IMR-90 (cell line): ENCODE results near the gene SPAM1. TPM values are rescaled to one million over a fixed set of nuclear protein-coding genes. Genes with fewer than 3 reads are reported as not detected.

Experiments
- ATAC-seq: fragments of 200-7000 bp; cut with Tn5 transposase; 2 replicates; pipeline ENCODE4 v1.9.1; 2020; ENCODE audit warnings: low read depth, mild to moderate bottlenecking, moderate library complexity
- BruUV-seq: library from RNA; stranded (reverse); fragments of 400-500 nt; replicated peaks from 2 replicates; lab custom pipeline; 2021; lab: Mats Ljungman, UMichigan
- CTCF ChIA-PET: fragments of 300-600 bp; formaldehyde crosslinking; extraction: SDS; loops from one replicate; lab custom pipeline; 2021; ENCODE audit warnings: antibody characterized with exemption; lab: Yijun Ruan, JAX
- POLR2A ChIA-PET: fragments of 300-600 bp; sonication (Branson Sonifier 250); formaldehyde crosslinking; loops from one replicate; lab custom pipeline; 2022; ENCODE audit warnings: antibody characterized with exemption; ENCODE audit not compliant: unreplicated experiment; lab: Charles Lee
- DNase-seq: peaks from one replicate; pipeline ENCODE4 v3.0.0; 2013
- H2AFZ ChIP-seq: replicated peaks from 2 replicates; pipeline ENCODE3; 2013; ENCODE audit warnings: low read length, mild to moderate bottlenecking; ENCODE audit not compliant: poor library complexity
- H2AK5ac ChIP-seq: 2 replicates; pipeline ENCODE4 v1.6.1; 2013; ENCODE audit warnings: low read depth, low read length, inconsistent platforms
- H2AK9ac ChIP-seq: replicated peaks from 2 replicates; pipeline ENCODE3; 2013; ENCODE audit warnings: mild to moderate bottlenecking, low read depth, low read length, moderate library complexity; ENCODE audit not compliant: poor library complexity
- H2BK120ac ChIP-seq: 2 replicates; pipeline ENCODE4 v1.6.1; 2013; ENCODE audit warnings: low read depth, low read length, inconsistent platforms
- H2BK15ac ChIP-seq: 3 replicates; pipeline ENCODE4 v1.6.1; 2013; ENCODE audit warnings: low read depth, low read length, inconsistent platforms
- H2BK20ac ChIP-seq: 2 replicates; pipeline ENCODE4 v1.6.1; 2013; ENCODE audit warnings: low read depth, mild to moderate bottlenecking, inconsistent platforms, low read length, moderate library complexity
- H2BK5ac ChIP-seq: 2 replicates; pipeline ENCODE4 v1.6.1; 2013; ENCODE audit warnings: mild to moderate bottlenecking, low read depth, low read length, inconsistent platforms; ENCODE audit not compliant: poor library complexity, severe bottlenecking
- H3K14ac ChIP-seq: replicated peaks from 2 replicates; pipeline ENCODE4 v1.6.1; 2013; ENCODE audit warnings: low read depth, low read length, inconsistent platforms
- H3K18ac ChIP-seq: 2 replicates; pipeline ENCODE4 v1.6.1; 2013; ENCODE audit warnings: low read depth, low read length, control low read depth
- H3K23ac ChIP-seq: 2 replicates; pipeline ENCODE4 v1.6.1; 2013; ENCODE audit warnings: low read depth, low read length, inconsistent platforms
- H3K27ac ChIP-seq: 2 replicates; pipeline ENCODE4 v1.5.1; 2013; ENCODE audit warnings: mild to moderate bottlenecking, control low read depth, low read length; ENCODE audit not compliant: insufficient read depth
- H3K27me3 ChIP-seq: 2 replicates; pipeline ENCODE4 v1.6.1; 2013; ENCODE audit warnings: low read length; ENCODE audit not compliant: control insufficient read depth, insufficient read depth
- H3K36me3 ChIP-seq: 2 replicates; pipeline ENCODE4 v1.6.1; 2013; ENCODE audit warnings: low read length, mixed read lengths; ENCODE audit not compliant: control insufficient read depth, insufficient read depth
- H3K4ac ChIP-seq: 2 replicates; pipeline ENCODE4 v1.6.1; 2013; ENCODE audit warnings: low read depth, low read length, inconsistent platforms
- H3K4me1 ChIP-seq: 2 replicates; pipeline ENCODE4 v1.6.1; 2013; ENCODE audit warnings: low read length, mixed read lengths; ENCODE audit not compliant: control insufficient read depth, insufficient read depth
- H3K4me2 ChIP-seq: 2 replicates; pipeline ENCODE4 v1.6.1; 2013; ENCODE audit warnings: low read depth, mild to moderate bottlenecking, control low read depth, low read length, moderate library complexity
- H3K4me3 ChIP-seq: 2 replicates; pipeline ENCODE4 v1.5.1; 2013; ENCODE audit warnings: low read depth, mild to moderate bottlenecking, control low read depth, low read length, moderate library complexity; ENCODE audit not compliant: insufficient read depth
- H3K56ac ChIP-seq: 2 replicates; pipeline ENCODE4 v1.6.1; 2013; ENCODE audit warnings: low read length, inconsistent platforms; ENCODE audit not compliant: insufficient read depth; ENCODE audit errors: extremely low read depth
- H3K79me1 ChIP-seq, 2 experiments: 2 replicates each; pipeline ENCODE4 v1.6.1; 2013; ENCODE audit warnings: low read length in 2 of 2, inconsistent platforms in 1 of 2, low read depth in 1 of 2
- H3K9ac ChIP-seq: 2 replicates; pipeline ENCODE4 v1.6.1; 2013; ENCODE audit warnings: low read depth, low read length, control low read depth
- H3K9me1 ChIP-seq: 2 replicates; pipeline ENCODE4 v1.6.1; 2013; ENCODE audit warnings: low read length, inconsistent platforms; ENCODE audit not compliant: insufficient read depth
- H3K9me3 ChIP-seq: 2 replicates; pipeline ENCODE4 v1.6.1; 2013; ENCODE audit warnings: low read length; ENCODE audit not compliant: control insufficient read depth, insufficient read depth
- H4K20me1 ChIP-seq: 2 replicates; pipeline ENCODE4 v1.6.1; 2013; ENCODE audit warnings: low read length, inconsistent platforms; ENCODE audit not compliant: insufficient read depth
- H4K5ac ChIP-seq: 2 replicates; pipeline ENCODE4 v1.6.1; 2013; ENCODE audit warnings: mild to moderate bottlenecking, low read depth, low read length, control low read depth
- H4K8ac ChIP-seq, 2 experiments: 2 replicates each; pipeline ENCODE4 v1.6.1; 2013; ENCODE audit warnings: low read depth in 2 of 2, low read length in 2 of 2, control low read depth in 1 of 2, inconsistent platforms in 1 of 2
- H4K91ac ChIP-seq: 2 replicates; pipeline ENCODE4 v1.6.1; 2013; ENCODE audit warnings: low read depth, low read length, inconsistent platforms; ENCODE audit not compliant: insufficient read depth
- BHLHE40 ChIP-seq: fragments of 150-350 bp; IDR thresholded peaks from 2 replicates; pipeline ENCODE4 v1.6.1; 2016; ENCODE audit warnings: mild to moderate bottlenecking, low read depth, low read length
- CEBPB ChIP-seq: IDR thresholded peaks from 2 replicates; pipeline ENCODE4 v1.6.1; 2012; ENCODE audit warnings: low read depth, low read length, improper control_type of control experiment
- CHD1 ChIP-seq: IDR thresholded peaks from 2 replicates; pipeline ENCODE4 v1.6.1; 2012; ENCODE audit warnings: low read depth, low read length, improper control_type of control experiment
- CTCF ChIP-seq: conservative IDR thresholded peaks from 2 replicates; pipeline ENCODE4 v1.5.1; 2012; ENCODE audit warnings: mild to moderate bottlenecking, low read depth, low read length, improper control_type of control experiment
- ELK1 ChIP-seq: fragments of 150-350 bp; IDR thresholded peaks from 2 replicates; pipeline ENCODE4 v1.6.1; 2016; ENCODE audit warnings: low read depth, mild to moderate bottlenecking, low read length, moderate library complexity, borderline replicate concordance
- FOS ChIP-seq: fragments of 150-350 bp; IDR thresholded peaks from 2 replicates; pipeline ENCODE4 v1.6.1; 2016; ENCODE audit warnings: low read depth, low read length
- MAFK ChIP-seq: IDR thresholded peaks from 2 replicates; pipeline ENCODE4 v1.6.1; 2012; ENCODE audit warnings: low read depth, low read length, improper control_type of control experiment
- MAZ ChIP-seq: IDR thresholded peaks from 2 replicates; pipeline ENCODE4 v1.6.1; 2012; ENCODE audit warnings: low read depth, mild to moderate bottlenecking, low read length, improper control_type of control experiment, moderate library complexity, borderline replicate concordance
- MXI1 ChIP-seq: IDR thresholded peaks from 2 replicates; pipeline ENCODE4 v1.6.1; 2012; ENCODE audit warnings: low read depth, mild to moderate bottlenecking, low read length, moderate library complexity, borderline replicate concordance
- NFE2L2 ChIP-seq: fragments of 150-350 bp; IDR thresholded peaks from 2 replicates; pipeline ENCODE4 v1.6.1; 2016; ENCODE audit warnings: low read depth, mild to moderate bottlenecking, low read length
- POLR2A ChIP-seq: IDR thresholded peaks from 2 replicates; pipeline ENCODE4 v1.6.1; 2012; ENCODE audit warnings: mild to moderate bottlenecking, low read depth, low read length
- RAD21 ChIP-seq: IDR thresholded peaks from 2 replicates; pipeline ENCODE4 v1.6.1; 2012; ENCODE audit warnings: low read length, improper control_type of control experiment
- RCOR1 ChIP-seq: IDR thresholded peaks from 2 replicates; pipeline ENCODE4 v1.6.1; 2012; ENCODE audit warnings: mild to moderate bottlenecking, low read length, improper control_type of control experiment; ENCODE audit not compliant: insufficient replicate concordance
- RFX5 ChIP-seq: IDR thresholded peaks from 2 replicates; pipeline ENCODE4 v1.8.0; 2012; ENCODE audit warnings: low read depth, mild to moderate bottlenecking, low read length, moderate library complexity
- SMC3 ChIP-seq: fragments of 150-350 bp; IDR thresholded peaks from 2 replicates; pipeline ENCODE4 v1.6.1; 2016; ENCODE audit warnings: low read depth, mild to moderate bottlenecking, antibody characterized with exemption, low read length, moderate library complexity
- USF2 ChIP-seq: fragments of 150-350 bp; IDR thresholded peaks from 2 replicates; pipeline ENCODE4 v1.6.1; 2017; ENCODE audit warnings: mild to moderate bottlenecking, antibody characterized with exemption, low read length, low read depth
- WGBS, 2 experiments: methylation state at CpG; one replicate each; pipeline versions ENCODE4 v1.1.5 to v1.1.7; 2013; ENCODE audit warnings: missing lambda C conversion rate in 2 of 2; ENCODE audit not compliant: insufficient read length in 1 of 2; ENCODE audit errors: extremely low coverage in 2 of 2; 5-methylcytosine and 5-hydroxymethylcytosine counted together
- dilution Hi-C: fragments of 300-500 bp; cut with HindIII; formaldehyde crosslinking; loops from one replicate; pipeline ENCODE4 v1.14.3; 2018; ENCODE audit warnings: low sequenced_read_pairs; ENCODE audit not compliant: unreplicated experiment
- in situ Hi-C: fragments of 300-500 bp; cut with MboI; formaldehyde crosslinking; loops from 3 replicates; pipeline ENCODE4 v1.14.3; 2019; ENCODE audit warnings: low sequenced_read_pairs, inconsistent platforms, mixed read lengths
- intact Hi-C: fragments of 100-400 bp; cut with micrococcal nuclease; formaldehyde crosslinking; loops from 2 replicates; pipeline ENCODE4 v1.10.0; 2022
- polyA plus RNA-seq, 3 experiments: library from polyadenylated mRNA; depleted of rRNA; stranded (reverse); fragments of >200 nt; gene quantifications; 2 replicates each; pipeline ENCODE4 v1.2.3, GENCODE V29; 2012; ENCODE audit warnings: low replicate concordance in 1 of 3
- total RNA-seq: library from RNA; depleted of rRNA; stranded (reverse); fragments of >200 nt; gene quantifications from 2 replicates; pipeline ENCODE4 v1.2.3, GENCODE V29; 2012

SPAM1 gene
- total and polyA plus RNA-seq, 2 of the 4 experiments (the other 2 are of a cell fraction): not detected

- Histone ChIP-seq H2AK5ac (no peak overlapping the region), H4K8ac (no peak overlapping the region), H3K4me3 (no peak overlapping the region), H4K20me1 (no peaks in the 10 kb centered on the region), H2BK15ac (no peak overlapping the region), H2BK120ac (no peak overlapping the region), H3K9ac (no peak overlapping the region), H3K27me3 (no peaks in the 10 kb centered on the region), H3K23ac (no peak overlapping the region), H3K4me2 (no peak overlapping the region), H3K79me1 (no peaks in the 10 kb centered on the region), H3K9me3 (no peaks in the 10 kb centered on the region), H3K14ac (no peak overlapping the region), H3K4ac (no peak overlapping the region), H2BK20ac (no peak overlapping the region), H4K5ac (no peak overlapping the region), H3K18ac (no peak overlapping the region), H4K91ac (no peak overlapping the region), H3K56ac (no peak overlapping the region), H3K4me1 (no peaks in the 10 kb centered on the region), H3K27ac (no peak overlapping the region), H2AFZ (no peak overlapping the region), H3K36me3 (no peaks in the 10 kb centered on the region), H3K9me1 (no peaks in the 10 kb centered on the region), H2AK9ac (no peak overlapping the region), H2BK5ac (no peak overlapping the region)
- no peak for TF ChIP-seq ELK1
- TF ChIP-seq RCOR1: no peak
- no peak for TF ChIP-seq CHD1
- no peak for TF ChIP-seq CEBPB
- TF ChIP-seq RFX5: no peak
- no peak for TF ChIP-seq POLR2A
- no peak for TF ChIP-seq MAZ
- no peak for TF ChIP-seq RAD21
- TF ChIP-seq CTCF: no peak
- TF ChIP-seq BHLHE40: no peak
- TF ChIP-seq FOS: no peak
- no peak for TF ChIP-seq SMC3
- TF ChIP-seq MAFK: no peak
- no peak for TF ChIP-seq USF2
- no peak for TF ChIP-seq NFE2L2
- TF ChIP-seq MXI1: no peak
- no CpG with 5 or more reads among the region's 4 CpGs for WGBS, 2 experiments
- ATAC-seq (no peak), DNase-seq (no peak)
- POLR2A ChIA-PET: no interaction called here
- dilution Hi-C loops (no loop called here), in situ Hi-C loops (no loop called here), intact Hi-C loops (no loop called here)
- no TSS peak for BruUV-seq
- CTCF ChIA-PET: no interaction called here
Measured at GRCh38 chr7:123948136-123948535, 23.1 kb downstream of the SPAM1 start.
